PC-3 (cell line): ENCODE data around the gene OLFML2B.

Experiments
- EZH2 ChIP-seq: fragments of 300-600 bp; sonication (generic); IDR thresholded peaks from one replicate; pipeline ENCODE4 v1.6.1; 2017; ENCODE audit warnings: antibody characterized with exemption, mild to moderate bottlenecking, low read length; ENCODE audit not compliant: unreplicated experiment
- TF ChIP-seq, protein P1 (sequence below): fragments of 300-600 bp; sonication (generic); conservative IDR thresholded peaks from 2 replicates; pipeline ENCODE4 v1.5.1; 2017; ENCODE audit warnings: antibody characterized with exemption, low read depth, mild to moderate bottlenecking, low read length

GRCh38 chr1:162023181-162023546, 505 bp downstream of the OLFML2B start:
- TF ChIP-seq, protein P1, sequence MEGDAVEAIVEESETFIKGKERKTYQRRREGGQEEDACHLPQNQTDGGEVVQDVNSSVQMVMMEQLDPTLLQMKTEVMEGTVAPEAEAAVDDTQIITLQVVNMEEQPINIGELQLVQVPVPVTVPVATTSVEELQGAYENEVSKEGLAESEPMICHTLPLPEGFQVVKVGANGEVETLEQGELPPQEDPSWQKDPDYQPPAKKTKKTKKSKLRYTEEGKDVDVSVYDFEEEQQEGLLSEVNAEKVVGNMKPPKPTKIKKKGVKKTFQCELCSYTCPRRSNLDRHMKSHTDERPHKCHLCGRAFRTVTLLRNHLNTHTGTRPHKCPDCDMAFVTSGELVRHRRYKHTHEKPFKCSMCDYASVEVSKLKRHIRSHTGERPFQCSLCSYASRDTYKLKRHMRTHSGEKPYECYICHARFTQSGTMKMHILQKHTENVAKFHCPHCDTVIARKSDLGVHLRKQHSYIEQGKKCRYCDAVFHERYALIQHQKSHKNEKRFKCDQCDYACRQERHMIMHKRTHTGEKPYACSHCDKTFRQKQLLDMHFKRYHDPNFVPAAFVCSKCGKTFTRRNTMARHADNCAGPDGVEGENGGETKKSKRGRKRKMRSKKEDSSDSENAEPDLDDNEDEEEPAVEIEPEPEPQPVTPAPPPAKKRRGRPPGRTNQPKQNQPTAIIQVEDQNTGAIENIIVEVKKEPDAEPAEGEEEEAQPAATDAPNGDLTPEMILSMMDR = no peak
- TF ChIP-seq EZH2 = no peak
